IPS DF 4.7 (cell line): ENCODE data around the gene NNMT.
A peak's percentile ranks its signal among the peaks of the same experiment; 100 is the strongest.
"Not testable (repeated sequence)": the region's sequence is repeated elsewhere in the genome, so short reads cannot be mapped to it uniquely, and the experiment has no call there.

Source experiments
- DNase-seq: peaks from one replicate; pipeline ENCODE4 v3.0.0-alpha.2; 2013; ENCODE audit warnings: low spot score; ENCODE audit errors: extremely low read depth

The NNMT gene

DNA sequence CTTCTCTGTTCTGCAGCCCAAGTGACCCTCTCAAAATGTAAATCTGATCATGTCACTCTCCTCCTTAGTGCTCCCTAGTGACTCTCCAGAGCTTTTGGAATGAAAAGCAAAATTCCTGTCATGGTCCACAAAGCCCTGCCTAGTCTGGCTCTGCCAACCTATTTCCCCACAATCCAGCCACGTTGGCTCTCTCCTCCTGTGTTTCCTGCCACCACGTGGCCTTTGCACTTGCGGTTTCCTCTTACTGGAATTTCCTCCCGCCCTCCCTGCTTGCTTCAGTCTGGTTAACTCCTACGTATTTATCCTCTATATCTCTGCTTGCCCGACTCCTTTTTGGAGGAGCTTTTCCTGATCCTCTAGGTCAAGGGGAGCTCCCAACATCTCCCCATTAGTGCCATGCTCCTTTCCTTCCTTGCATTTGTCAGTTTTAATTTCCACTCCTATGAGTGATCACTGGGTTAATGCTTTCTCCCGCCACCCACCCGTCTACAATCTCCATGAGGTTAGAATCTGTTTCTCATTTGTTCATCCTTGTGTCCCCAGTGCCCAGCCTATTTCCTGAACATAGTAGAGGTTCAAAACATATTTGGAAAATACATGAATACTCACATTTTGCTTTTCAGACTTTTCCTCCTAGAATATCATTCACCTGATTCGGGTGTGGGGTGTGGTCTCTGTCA is 11.5 kb downstream of the NNMT start:
- no peak for DNase-seq

DNA sequence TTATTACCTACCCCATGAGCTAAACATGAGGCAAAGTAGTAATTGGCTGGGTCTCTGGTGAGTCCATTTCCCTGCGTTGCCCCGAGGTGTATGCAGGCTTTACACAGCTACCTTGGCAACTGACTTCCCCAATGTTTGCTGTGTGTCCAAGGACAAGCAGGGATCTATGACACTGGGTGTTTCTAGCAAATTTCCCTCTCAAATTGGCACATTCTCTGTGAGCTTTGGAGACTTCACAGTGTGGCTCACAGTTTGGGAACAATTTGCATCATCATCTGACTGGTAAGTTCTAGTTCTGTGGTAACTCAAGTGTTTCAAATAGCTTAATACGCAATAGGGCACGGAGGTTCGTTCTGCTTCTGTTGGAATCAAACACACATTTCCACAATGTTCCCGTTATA is 12.5 kb downstream of the NNMT start:
- no peak for DNase-seq

DNA sequence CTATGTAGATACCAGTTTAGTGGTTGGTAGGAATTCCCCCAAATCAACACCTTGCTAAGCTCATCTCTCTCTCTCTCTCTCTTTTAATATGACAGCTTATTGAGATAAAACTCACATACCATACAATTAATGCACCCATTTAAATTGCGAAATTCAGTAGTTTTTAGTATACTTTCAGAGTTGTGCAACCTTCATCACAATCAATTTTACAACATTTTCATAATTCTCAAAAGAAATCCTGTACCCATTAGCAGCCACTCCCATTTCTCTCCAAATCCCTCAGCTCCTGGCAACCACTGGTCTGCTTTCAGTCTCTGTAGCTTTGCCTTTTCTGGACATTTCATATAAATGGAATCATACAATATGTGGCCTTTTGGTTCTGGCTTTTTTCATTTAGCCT is 13.3 kb downstream of the NNMT start:
- DNase-seq = no peak

DNA sequence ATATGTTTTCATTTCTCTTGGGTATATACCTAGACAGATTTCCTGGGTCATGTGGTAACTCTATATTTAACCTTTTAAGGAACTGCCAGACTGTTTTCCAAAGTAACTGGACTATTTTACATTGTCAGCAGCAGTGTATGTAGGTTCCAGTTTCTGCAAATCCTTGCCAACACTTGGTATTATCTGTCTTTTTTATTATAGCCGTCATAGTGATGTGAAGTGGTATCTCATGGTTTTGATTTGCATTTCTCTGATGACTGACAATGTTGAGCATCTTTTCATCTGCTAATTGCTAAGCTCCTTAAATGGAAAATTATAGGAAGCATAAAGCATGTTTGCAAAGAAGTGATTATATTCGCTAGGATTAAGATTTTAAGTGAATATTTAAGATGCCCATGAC is 13.9 kb downstream of the NNMT start:
- no peak for DNase-seq

DNA sequence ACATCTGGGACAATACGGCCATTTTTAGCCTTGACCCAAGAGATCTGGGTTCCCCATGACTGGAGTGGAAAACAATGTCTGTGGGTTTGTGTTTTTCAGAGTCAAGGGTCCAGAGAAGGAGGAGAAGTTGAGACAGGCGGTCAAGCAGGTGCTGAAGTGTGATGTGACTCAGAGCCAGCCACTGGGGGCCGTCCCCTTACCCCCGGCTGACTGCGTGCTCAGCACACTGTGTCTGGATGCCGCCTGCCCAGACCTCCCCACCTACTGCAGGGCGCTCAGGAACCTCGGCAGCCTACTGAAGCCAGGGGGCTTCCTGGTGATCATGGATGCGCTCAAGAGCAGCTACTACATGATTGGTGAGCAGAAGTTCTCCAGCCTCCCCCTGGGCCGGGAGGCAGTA is 15.7 kb downstream of the NNMT start:
- DNase-seq = no peak

DNA sequence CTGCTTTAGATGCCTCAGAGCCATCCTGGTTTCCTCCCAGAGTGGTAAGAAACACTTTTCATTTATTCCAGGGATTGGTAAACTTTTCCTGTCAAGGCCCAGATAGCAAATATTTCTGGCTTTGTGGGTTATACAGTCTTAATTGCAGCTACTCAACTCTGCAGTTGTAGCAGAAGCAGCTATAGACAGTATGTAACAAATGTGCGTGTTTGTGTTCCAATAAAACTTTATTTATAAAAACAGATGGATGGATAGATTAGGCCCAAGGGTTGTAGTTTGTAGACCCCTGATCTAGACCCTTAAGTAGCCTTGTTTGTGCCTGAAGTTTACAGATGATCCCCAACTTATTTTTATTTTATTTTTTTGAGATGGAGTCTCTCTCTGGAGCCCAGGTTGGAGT is 17.9 kb downstream of the NNMT start:
- DNase-seq = no peak

DNA sequence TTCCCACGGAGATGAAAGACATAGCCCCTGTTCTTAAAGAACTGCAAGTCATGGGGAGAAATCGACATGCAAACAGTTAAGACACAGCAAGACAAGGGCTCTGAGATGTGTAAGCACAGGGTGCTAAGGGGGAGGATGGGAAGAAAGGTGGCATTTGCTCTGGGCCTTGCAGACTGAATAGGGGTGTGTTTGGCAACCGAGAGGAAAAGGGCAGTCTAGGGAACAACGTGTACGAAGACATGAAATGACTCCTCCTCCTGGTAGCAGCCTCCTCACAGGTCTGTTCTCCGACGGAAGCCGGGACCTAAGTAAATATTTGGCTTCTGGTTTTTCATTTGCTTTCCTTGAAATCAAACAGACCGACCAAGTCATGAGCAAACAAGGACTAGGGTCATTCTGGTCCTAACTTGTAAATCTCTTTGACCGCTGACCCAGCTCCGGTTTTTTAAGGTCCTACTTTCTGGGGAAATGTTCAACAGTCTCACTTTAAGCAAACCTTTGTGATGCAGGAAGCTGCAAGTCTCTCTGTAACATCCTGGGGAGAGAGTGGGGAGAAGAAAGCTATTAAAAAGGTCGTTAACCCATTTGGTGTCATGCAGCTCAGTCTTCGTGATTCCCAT is 19.7 kb downstream of the NNMT start:
- DNase-seq = no peak

DNA sequence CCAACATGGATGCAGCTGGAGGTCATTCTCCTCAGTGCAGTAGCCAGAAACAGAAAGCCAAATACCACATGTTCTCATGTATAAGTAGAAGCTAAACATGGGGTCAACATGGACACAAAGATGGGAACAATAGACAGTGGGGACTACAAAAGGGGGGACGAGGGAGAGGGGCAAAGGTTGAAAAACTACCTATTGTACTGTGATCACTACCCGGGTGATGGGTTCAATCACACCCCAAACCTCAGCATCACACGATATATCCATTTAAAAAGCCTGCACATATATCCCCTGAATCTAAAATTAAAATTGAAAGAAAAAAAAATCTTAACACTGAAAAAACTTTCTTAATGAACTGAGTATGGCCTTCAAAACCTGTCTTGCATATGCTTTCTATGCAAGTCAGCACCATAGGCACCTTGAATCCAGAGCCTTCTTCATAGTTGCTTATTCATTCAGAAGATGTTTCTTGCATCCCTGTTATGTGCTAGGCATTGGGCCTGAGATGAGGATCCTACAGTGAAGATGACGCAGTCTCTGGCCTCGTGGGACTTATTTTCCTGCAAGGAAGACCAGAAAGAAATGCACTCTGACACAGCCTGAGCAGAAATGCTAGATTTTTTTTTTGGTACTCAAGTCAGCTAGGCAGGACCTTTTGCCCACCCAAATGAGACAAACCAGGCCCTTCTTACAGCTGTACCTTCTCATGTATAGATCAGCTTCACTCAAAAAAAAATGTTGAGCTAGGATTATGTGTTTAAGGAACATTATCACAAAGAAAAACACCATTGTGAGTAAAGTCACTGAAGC is 21.0 kb downstream of the NNMT start:
- DNase-seq = no peak

DNA sequence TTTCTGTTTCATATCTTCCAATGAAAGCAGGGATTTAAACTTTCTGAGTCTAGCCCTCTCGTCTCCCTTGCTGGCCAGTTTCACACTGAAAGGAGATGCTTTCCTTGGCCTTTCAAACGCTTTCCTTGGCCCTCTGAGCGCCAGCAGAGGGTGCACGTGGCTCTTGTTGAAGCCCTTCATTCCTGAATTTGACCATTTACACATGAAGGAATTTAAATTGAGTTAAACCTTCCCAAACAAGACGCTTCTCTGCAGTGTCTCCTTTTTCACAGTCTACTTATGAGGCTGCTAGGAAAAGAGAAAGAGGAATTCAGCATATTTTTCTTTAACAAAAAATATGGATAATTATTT is 21.6 kb downstream of the NNMT start:
- DNase-seq = peak; percentile 69

DNA sequence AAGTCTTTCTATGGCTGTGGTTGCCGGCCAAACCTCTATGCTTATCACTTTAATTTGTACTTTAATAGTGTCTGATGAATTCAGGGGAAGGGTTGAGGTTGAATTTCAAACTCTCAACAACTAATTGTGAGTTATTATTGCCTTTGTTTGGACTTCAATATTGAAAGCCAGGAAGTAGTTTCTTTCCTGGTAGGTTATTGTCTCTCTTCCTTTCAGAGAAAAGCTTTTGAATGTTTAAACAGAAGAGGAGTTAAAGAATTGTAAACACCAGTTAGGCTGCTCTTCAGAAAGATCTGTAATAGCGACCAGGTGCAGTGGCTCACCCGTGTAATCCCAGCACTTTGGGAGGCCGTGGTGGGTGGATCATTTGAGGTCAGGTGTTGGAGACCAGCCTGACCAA is 22.2 kb downstream of the NNMT start:
- no peak for DNase-seq

DNA sequence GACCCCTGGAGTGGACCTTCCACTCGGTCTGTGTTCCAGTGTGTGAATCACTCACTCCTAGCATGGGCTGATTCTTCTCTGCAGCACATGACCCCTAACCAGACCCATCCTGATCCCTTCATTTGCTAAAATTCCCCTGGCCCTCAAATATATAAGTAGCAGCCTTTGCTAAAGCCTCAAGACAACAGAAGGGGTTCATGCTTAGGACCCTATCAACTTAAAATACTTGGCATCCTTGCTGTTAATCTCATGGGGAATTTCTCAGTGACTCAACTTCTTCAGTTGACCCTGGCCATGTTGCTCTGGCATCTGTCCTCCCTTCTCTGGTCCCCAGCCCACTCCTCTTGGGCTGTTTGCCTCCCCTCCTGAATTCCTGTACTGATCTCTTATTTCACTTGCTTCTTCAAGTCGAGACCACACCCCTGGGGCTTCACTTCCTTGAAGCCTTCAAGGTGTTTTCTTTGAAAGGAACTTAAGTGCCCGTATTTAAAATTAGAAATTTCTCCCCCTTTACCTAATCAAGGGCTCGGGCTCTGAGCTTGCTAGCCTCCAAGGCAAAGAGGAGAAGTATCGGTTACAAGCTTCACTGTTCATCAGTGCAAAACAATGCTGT is 23.6 kb downstream of the NNMT start:
- DNase-seq = peak; percentile 44

DNA sequence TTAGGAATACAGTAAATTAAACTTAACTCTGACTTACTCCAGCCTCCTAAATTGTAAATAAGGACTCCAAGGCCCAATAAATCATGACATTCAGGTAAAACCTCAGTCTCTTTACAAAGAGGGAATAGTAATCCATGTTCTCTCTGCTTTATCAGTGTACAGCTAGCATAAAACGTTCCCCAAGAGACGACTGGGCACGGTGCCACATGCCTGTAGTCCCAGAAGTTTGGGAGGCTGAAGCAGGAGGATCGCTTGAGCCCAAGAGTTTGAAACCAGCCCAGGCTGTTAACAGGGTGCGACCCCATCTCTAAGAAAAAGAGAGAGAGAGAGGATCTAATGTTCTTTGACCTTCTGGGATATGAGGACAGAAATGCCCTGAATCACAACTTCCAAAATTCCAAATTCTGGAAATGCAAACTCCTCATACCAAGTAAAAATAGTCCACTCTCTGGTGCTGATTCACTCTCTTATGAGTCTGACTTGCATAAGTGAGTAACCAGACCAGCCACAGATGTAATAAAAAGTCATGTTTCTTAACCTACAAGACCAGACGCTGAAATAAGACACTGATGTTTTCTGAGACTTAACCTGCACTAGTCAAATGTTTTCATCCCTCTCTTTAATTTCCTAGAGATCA is 25.5 kb downstream of the NNMT start:
- DNase-seq = no peak

DNA sequence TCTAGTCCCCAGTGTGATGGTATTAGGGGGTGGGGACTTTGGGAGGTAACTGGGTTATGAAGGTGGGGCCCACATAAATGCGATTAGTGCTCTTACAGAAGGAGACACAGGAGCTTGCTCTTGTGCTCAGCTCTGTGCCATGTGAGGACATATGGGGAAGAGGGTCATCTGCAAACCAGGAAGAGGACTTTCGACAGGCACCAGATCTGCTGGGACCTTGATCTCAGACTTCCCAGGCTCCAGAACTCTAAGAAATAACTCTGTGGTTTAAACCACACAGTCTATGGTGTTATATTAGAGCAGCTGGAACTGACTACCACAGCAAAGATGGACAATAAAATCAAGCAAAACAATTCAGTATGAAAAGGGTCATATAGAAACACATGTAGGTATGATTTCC is 26.7 kb downstream of the NNMT start:
- DNase-seq = no peak

DNA sequence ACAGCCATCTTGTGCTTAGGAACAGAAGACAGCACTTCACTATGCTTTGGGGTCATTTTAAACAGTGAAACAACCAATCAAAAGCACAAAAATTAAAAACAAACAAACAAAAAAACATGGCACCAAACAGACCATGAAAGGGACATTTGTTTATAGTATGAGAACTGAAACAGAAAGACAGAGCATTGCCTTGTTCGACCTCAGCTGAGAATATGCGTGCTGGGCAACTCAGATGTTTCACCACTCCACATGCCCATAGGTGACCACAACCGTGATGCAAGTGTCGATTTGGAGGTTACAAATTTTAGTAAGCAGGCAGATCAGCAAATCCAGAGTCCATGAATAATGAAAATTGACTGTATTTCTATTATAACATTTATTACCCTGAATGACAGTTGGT is 30.0 kb downstream of the NNMT start:
- DNase-seq = no peak

DNA sequence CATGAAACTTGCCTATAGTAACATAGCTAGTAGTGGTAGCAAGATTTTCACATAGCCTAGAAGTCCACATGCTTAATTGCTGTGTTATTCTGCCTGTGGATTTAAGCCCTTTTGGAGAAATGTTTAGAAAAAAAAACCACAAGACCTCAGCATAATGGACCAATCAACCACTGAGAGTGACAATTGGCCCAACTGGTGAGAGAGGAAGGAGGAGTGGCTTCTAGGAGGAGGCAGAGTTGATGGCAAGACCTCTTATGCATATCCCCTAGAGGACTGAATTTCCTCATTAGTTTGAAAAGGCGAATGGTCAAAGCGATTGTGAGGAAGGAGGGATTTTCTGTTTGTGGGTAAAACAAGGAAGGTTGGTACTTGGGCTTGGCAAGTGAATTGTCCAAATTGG is 30.6 kb downstream of the NNMT start:
- no peak for DNase-seq

DNA sequence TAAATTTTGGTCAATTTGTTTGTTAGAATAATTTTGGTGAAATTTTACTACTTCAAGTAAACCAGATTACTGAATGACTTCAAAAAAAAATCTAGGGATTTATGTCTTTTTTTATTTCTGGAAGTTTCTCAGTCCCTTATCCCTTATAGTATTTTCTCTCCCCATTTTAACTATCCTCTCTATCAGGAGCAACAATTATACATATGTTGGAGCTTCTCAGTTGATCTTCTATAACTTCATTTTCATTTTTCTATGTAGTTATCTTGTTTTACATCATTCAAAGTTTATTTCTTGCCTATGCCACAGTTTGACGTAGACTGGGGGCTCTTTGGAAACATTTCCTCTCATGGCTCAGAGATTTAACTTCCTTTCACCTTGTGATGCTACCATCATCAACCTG is 34.2 kb downstream of the NNMT start:
- DNase-seq = no peak

DNA sequence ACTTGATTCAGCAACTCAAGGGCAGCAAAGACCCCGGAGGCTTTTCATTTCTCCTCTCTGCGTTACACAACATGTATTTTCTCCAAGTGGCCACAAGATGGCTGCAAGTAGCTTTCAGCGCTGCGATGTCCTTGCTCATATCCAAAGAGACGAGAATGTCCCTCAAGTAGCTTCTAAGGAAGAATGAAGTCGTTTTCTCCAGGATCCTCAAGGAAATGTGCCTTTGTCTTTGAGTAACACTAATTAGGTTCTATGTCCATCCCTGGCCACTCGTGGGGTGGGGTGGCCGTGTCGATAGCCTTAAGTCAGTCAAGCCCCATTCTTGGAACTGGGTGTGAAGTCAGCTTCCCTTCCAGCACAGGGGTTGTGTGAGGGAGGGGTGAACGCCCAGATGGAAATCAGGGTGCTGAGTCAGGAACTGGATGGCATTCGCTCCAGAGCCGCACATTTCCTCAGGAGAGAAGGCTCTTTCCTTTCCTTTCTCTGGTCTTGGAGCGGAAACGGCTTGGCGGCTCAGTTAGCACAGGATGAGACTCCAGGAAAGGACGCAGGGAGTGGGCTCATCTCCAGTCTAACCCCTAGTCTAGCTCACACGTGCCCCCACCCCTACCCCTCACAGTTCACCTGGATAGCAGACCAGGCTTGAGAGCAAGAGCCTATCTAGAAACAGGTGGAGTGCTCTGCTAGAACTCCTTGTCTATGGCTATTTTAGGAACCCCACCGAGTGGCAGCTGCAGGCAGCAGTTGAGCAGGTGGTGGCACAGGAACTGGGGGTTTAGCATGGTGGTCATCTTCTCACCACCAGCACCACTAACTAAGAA is 44.3 kb downstream of the NNMT start:
- DNase-seq = peak; percentile 64

DNA sequence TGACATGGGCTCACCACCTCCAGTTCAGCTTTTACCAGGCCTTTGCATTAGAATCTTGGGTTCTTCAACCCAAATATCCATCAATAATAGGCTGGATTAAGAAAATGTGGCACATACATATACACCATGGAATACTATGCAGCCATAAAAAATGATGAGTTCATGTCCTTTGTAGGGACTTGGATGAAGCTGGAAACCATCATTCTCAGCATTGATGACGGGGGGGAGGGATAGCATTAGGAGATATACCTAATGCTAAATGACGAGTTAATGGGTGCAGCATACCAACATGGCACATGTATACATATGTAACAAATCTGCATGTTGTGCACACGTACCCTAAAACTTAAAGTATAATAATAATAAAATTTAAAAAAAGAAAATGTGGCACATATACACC is 45.5 kb downstream of the NNMT start:
- DNase-seq = not testable (repeated sequence)

DNA sequence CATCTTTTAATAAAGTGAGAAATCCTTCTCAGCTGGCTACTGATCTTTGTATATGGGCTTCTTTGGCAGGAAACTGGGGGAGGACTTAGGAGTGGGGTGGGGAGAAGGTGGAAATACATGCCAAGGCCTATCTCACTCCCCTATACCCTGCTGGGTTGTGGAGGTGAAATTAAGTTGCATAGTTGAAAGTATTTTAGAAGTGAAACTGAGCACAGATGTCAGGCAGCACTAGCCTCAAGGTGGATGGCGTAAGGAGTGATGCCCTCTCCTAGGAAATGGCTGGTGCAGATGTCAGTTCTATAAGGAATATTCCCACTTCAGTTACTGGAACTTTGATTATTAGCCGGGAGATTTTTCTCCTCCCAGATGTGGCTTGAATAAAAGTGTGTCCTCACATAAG is 46.3 kb downstream of the NNMT start:
- no peak for DNase-seq

DNA sequence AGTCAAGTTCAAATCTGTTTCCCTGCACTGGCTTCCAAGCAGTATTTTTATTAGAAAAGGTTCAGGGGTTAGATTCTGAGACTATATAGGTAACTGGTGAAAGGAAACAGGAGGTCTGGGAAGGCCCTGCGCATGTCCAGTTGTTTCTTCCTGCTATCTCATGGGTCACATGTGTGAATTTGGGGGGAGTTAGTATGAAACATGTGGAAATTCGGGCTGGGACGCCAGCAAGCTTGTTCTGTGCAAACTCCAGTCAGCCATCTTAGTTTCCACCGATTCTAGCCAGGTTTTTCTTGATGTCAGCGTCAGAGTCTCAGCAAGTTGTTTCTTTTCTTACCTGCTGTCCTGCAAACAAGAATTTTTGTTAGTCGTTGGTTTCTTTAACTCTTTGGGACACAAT is 46.8 kb downstream of the NNMT start:
- DNase-seq = no peak

DNA sequence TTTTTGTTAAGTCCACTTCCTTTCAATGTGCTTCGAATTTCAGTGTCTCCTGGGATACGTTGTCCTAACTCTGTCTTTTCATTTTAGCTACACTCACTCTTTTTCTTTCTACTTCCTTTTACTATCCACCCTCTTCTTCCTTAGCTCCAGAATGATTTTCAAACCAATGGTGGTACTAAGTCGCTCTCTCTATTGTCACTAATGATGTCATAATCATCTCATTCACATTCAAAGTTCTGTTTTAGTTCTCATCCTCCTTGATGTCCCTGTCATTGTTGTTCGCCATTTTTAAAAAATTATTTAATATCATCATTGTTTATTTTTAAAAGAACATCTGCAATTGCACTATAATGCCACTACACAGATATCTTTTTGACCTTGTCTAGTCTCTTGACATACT is 47.3 kb downstream of the NNMT start:
- DNase-seq = no peak
